Activated naive CD4-positive, alpha-beta T cell treated with anti-CD3 and anti-CD28 coated beads for 36 hours (primary cell): ENCODE measurements around the gene ENAH. TPM values are rescaled to one million over a fixed set of nuclear protein-coding genes. Genes with fewer than 3 reads are reported as not detected.
A peak's percentile ranks its signal among the peaks of the same experiment; 100 is the strongest.
"Not testable (repeated sequence)": the region's sequence is repeated elsewhere in the genome, so short reads cannot be mapped to it uniquely, and the experiment has no call there.

Experiments used
- CTCF ChIA-PET: fragments of 350-600 bp; sonication (Branson Sonifier 250); formaldehyde crosslinking; loops from one replicate; lab custom pipeline; 2021; ENCODE audit warnings: antibody characterized with exemption; lab: Charles Lee
- DNase-seq: peaks from one replicate; pipeline ENCODE4 v3.0.0-alpha.2; 2020
- H3K27ac Mint-ChIP-seq: one replicate; pipeline ENCODE4 v1.8.0; 2021; ENCODE audit warnings: mild to moderate bottlenecking, mixed read lengths
- H3K27me3 Mint-ChIP-seq: one replicate; pipeline ENCODE4 v1.8.0; 2021; ENCODE audit warnings: low read depth, mixed read lengths
- H3K36me3 Mint-ChIP-seq: one replicate; pipeline ENCODE4 v1.8.0; 2021; ENCODE audit warnings: low read depth, mixed read lengths
- H3K4me1 Mint-ChIP-seq: one replicate; pipeline ENCODE4 v1.8.0; 2021; ENCODE audit warnings: low read depth, mixed read lengths
- H3K4me3 Mint-ChIP-seq: one replicate; pipeline ENCODE4 v1.8.0; 2021; ENCODE audit warnings: mild to moderate bottlenecking, moderate library complexity, mixed read lengths
- H3K9me3 Mint-ChIP-seq: one replicate; pipeline ENCODE4 v1.8.0; 2021; ENCODE audit warnings: mixed read lengths
- intact Hi-C: fragments of 100-400 bp; cut with micrococcal nuclease; formaldehyde crosslinking; loops from one replicate; pipeline ENCODE4 v1.15.1; 2023
- total RNA-seq, 2 experiments: library from RNA; stranded (reverse); gene quantifications; one replicate each; pipeline ENCODE4 v1.2.3, GENCODE V29; 2021

Gene ENAH
- total RNA-seq, 2 experiments from 2014 or later, result 0.91 to 2.0 TPM

DNA sequence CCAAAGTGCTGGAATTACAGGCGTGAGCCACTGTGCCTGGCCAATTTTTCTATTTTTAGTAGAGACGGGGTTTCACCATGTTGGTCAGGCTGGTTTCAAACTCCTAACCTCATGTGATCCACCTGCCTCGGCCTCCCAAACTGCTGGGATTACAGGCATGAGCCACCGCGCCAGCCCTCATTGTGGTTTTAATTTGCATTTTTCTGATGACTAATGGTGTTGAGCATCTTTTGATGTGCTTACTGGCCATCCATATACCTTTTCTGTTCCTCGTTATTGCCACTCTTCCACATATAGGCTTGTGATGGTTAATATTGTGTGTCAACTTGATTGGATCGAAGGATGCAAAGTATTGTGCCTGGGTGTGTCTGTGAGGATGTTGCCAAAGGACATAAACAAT, 17.4 kb upstream of the ENAH start:
- CTCF ChIA-PET, result no interaction called here
- Mint-ChIP-seq H3K27ac (no peak overlapping the region), H3K4me1 (no peaks in the 10 kb centered on the region), H3K36me3 (no peaks in the 10 kb centered on the region), H3K27me3 (no peaks in the 10 kb centered on the region), H3K9me3 (no peaks in the 10 kb centered on the region), H3K4me3 (no peak overlapping the region)
- intact Hi-C loops, result no loop called here
- DNase-seq, result no peak

DNA sequence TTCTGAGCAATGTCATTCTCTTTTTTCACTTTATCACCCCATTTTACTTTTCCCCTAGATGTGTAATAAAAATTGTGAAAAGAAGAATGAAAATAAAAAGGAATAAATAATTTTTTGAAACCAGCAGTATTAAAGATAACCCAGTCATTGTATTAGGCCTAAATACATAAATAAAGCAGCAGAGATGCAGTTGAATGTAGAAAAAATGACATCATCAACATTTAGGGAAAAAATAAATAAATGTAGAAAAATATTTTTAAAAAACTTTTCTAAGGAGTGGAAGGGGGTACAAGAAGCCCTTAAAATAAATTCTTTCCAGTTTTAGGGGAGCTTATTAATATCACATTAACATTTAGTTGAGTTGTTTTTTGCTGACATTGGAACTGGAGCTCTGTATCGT, 15.3 kb upstream of the ENAH start:
- H3K4me1 Mint-ChIP-seq, result no peaks in the 10 kb centered on the region

GRCh38 chr1:225667362-225667761, 14.4 kb upstream of the ENAH start:
- Mint-ChIP-seq H3K27me3 (no peaks in the 10 kb centered on the region), H3K27ac (no peak overlapping the region), H3K9me3 (no peaks in the 10 kb centered on the region), H3K4me1 (no peaks in the 10 kb centered on the region), H3K4me3 (no peak overlapping the region), H3K36me3 (no peaks in the 10 kb centered on the region)
- CTCF ChIA-PET, result no interaction called here
- no peak for DNase-seq
- intact Hi-C loops, result no loop called here

More for the DNA sequence above, 15.3 kb upstream of the ENAH start:
- Mint-ChIP-seq H3K27me3 (no peaks in the 10 kb centered on the region), H3K36me3 (no peaks in the 10 kb centered on the region), H3K27ac (no peak overlapping the region), H3K4me3 (no peak overlapping the region), H3K9me3 (no peaks in the 10 kb centered on the region)
- intact Hi-C loops, result no loop called here
- CTCF ChIA-PET, result no interaction called here
- DNase-seq, result no peak

DNA sequence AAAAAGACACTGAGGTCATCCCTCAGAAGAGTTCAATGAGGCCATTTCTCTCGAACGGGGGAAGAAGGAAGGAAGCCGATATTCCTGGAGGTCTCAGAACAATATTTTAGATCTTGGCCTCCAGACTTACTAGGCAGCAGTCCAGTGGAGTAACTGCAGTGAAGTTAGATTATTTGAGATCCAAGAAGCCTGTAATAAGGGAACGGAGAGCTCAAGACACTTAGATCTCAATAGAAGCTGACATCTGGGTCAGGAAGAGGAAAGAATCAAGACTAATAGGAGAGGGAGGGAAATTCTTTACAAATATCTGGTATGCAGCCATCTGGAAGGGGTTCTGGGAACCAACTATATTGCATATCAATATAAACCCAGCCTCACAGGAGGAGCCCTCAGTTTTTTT, 13.6 kb upstream of the ENAH start:
- no peak overlapping the region for H3K27ac Mint-ChIP-seq
- CTCF ChIA-PET, result interaction anchor here (0.7 kb wide), 1 partner anchor 54 kb away, joined by 3 read pairs; no protein-coding TSS in a partner anchor
- no peak for DNase-seq
- H3K4me3 Mint-ChIP-seq, result no peak overlapping the region
- intact Hi-C loops, result no loop called here
- no peaks in the 10 kb centered on the region for H3K4me1 Mint-ChIP-seq
- no peaks in the 10 kb centered on the region for H3K9me3 Mint-ChIP-seq
- no peaks in the 10 kb centered on the region for H3K27me3 Mint-ChIP-seq
- H3K36me3 Mint-ChIP-seq, result no peaks in the 10 kb centered on the region

GRCh38 chr1:225664762-225665161, 11.8 kb upstream of the ENAH start:
- Mint-ChIP-seq H3K27me3 (no peaks in the 10 kb centered on the region), H3K4me1 (no peaks in the 10 kb centered on the region), H3K9me3 (no peaks in the 10 kb centered on the region), H3K4me3 (no peak overlapping the region), H3K27ac (no peak overlapping the region), H3K36me3 (no peaks in the 10 kb centered on the region)
- intact Hi-C loops, result no loop called here
- CTCF ChIA-PET, result interaction anchor here (1.0 kb wide), 1 partner anchor 9 kb away, joined by 3 read pairs; no protein-coding TSS in a partner anchor
- DNase-seq, result no peak

GRCh38 chr1:225662155-225662554, 9.2 kb upstream of the ENAH start:
- intact Hi-C loops, result no loop called here
- no peaks in the 10 kb centered on the region for H3K9me3 Mint-ChIP-seq
- H3K27me3 Mint-ChIP-seq, result no peaks in the 10 kb centered on the region
- CTCF ChIA-PET, result interaction anchor here (0.7 to 0.8 kb wide), 2 partner anchors 13 to 591 kb away, joined by 3 to 4 read pairs; no protein-coding TSS in a partner anchor
- H3K4me3 Mint-ChIP-seq, result no peak overlapping the region
- no peaks in the 10 kb centered on the region for H3K36me3 Mint-ChIP-seq
- H3K4me1 Mint-ChIP-seq, result no peaks in the 10 kb centered on the region
- DNase-seq, result no peak
- no peak overlapping the region for H3K27ac Mint-ChIP-seq

- Mint-ChIP-seq H3K4me1 (no peaks in the 10 kb centered on the region), H3K4me3 (no peak overlapping the region), H3K27me3 (no peaks in the 10 kb centered on the region), H3K9me3 (no peaks in the 10 kb centered on the region), H3K27ac (no peak overlapping the region), H3K36me3 (no peaks in the 10 kb centered on the region)
- intact Hi-C loops, result no loop called here
- CTCF ChIA-PET, result no interaction called here
- DNase-seq, result no peak
Measured at GRCh38 chr1:225660544-225660946, 7.6 kb upstream of the ENAH start.

GRCh38 chr1:225658041-225658440, 5.1 kb upstream of the ENAH start:
- Mint-ChIP-seq H3K27me3 (peaks cover 4% of the 10 kb centered on the region), H3K4me3 (no peak overlapping the region), H3K36me3 (no peaks in the 10 kb centered on the region), H3K4me1 (peaks cover 3% of the 10 kb centered on the region), H3K27ac (no peak overlapping the region), H3K9me3 (no peaks in the 10 kb centered on the region)
- DNase-seq, result no peak
- intact Hi-C loops, result loop anchor here (5.0 kb wide), 1 partner anchor 106 kb away; no protein-coding TSS in a partner anchor
- CTCF ChIA-PET, result interaction anchor here (0.7 kb wide), 1 partner anchor 8 kb away, joined by 3 read pairs; no protein-coding TSS in a partner anchor

DNA sequence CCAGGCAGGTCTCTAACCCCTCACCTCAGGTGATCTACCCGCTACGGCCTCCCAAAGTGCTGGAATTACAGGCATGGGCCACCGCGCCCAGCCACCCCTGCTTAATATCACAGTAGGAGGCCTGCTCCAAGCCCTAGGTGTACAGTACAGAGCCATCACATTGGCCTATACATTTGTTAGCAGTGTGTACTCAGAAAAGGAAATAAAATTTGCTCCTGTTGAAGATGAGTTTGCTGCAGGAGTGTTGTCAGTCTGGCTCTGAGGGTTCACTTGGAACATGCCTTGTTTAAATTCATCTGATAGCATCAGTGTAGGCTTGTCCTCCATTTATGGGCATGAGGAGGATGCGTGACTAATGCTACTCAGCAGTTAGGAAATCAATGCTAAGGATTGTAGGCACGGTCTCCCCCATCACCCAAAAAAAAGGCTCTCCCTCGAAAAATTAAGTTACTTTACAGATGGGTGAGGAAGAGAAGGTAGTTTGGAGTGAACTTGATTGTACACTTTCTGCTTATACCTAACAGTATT, 4.6 kb upstream of the ENAH start:
- DNase-seq, result no peak
- H3K9me3 Mint-ChIP-seq, result no peaks in the 10 kb centered on the region
- intact Hi-C loops, result loop anchor here (5.0 kb wide), 1 partner anchor 105 kb away; no protein-coding TSS in a partner anchor
- peaks cover 4% of the 10 kb centered on the region for H3K27me3 Mint-ChIP-seq
- no peak overlapping the region for H3K27ac Mint-ChIP-seq
- H3K36me3 Mint-ChIP-seq, result no peaks in the 10 kb centered on the region
- CTCF ChIA-PET, result interaction anchor here (0.7 kb wide), 1 partner anchor 8 kb away, joined by 3 read pairs; no protein-coding TSS in a partner anchor
- H3K4me3 Mint-ChIP-seq, result no peak overlapping the region
- H3K4me1 Mint-ChIP-seq, result peaks cover 3% of the 10 kb centered on the region

- intact Hi-C loops, result loop anchor here (5.0 kb wide), 1 partner anchor 104 kb away; no protein-coding TSS in a partner anchor
Measured at GRCh38 chr1:225656259-225656655, 3.3 kb upstream of the ENAH start.

GRCh38 chr1:225655509-225656258, 2.8 kb upstream of the ENAH start:
- Mint-ChIP-seq H3K4me3 (no peak overlapping the region), H3K36me3 (no peaks in the 10 kb centered on the region), H3K9me3 (no peaks in the 10 kb centered on the region), H3K27ac (no peak overlapping the region), H3K27me3 (peaks cover 15% of the 10 kb centered on the region), H3K4me1 (peaks cover 10% of the 10 kb centered on the region)
- intact Hi-C loops, result loop anchor here (2.0 to 5.0 kb wide), 2 partner anchors 103 to 181 kb away; no protein-coding TSS in a partner anchor
- CTCF ChIA-PET, result interaction anchor here (0.6 to 1.7 kb wide), 4 partner anchors 9 to 1945 kb away, joined by 3 to 5 read pairs (median 4); partner anchors contain the start of gene SRP9
- DNase-seq, result peak; percentile 47

More at GRCh38 chr1:225656259-225656655, 3.3 kb upstream of the ENAH start:
- H3K27me3 Mint-ChIP-seq, result peaks cover 15% of the 10 kb centered on the region
- DNase-seq, H3K9me3 Mint-ChIP-seq, H3K4me1 Mint-ChIP-seq, H3K36me3 Mint-ChIP-seq, H3K4me3 Mint-ChIP-seq, H3K27ac Mint-ChIP-seq: not testable (repeated sequence)
- CTCF ChIA-PET, result interaction anchor here (0.8 to 1.7 kb wide), 2 partner anchors 8 to 337 kb away, joined by 3 to 5 read pairs; no protein-coding TSS in a partner anchor

DNA sequence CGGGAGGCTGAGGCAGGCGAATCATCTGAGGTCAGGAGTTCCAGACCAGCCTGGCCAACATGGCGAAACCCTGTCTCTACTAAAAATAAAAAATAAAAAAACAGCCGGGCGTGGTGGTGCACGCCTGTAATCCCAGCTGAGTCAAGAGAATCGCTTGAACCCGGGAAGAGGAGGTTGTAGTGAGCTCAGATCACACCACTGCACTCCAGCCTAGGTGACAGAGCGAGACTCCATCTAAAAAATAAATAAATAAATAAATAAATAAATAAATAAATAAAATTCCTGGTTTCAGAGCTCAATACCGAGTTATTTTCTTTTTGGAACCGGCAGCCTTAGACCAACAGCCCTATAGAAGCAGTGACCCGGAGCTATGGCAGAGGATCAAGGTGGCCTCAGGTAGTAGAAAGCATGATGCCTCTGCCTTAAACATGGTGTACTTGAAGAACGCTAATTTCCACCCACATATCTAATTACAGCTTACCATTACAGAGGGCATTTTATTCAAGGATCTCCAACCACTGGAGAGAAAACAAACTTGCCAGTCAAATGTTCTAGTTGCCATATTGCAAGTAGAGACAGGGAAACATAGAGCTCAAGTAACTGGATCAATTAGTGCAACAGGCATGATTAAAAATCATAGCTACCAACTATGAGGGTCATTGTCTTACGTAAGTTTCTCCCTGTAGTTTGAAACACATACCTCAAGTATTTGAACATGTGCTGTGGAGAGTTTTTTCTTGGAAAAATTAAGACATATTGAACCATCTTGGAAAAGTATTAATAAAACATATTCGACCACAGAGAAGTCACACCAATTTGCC, 2.0 kb upstream of the ENAH start:
- peaks cover 10% of the 10 kb centered on the region for H3K4me1 Mint-ChIP-seq
- H3K27me3 Mint-ChIP-seq, result peaks cover 18% of the 10 kb centered on the region
- H3K27ac Mint-ChIP-seq, result no peak overlapping the region
- DNase-seq, result no peak
- H3K36me3 Mint-ChIP-seq, result no peaks in the 10 kb centered on the region
- H3K4me3 Mint-ChIP-seq, result peak overlapping the region; percentile 70
- intact Hi-C loops, result loop anchor here (2.0 to 5.0 kb wide), 5 partner anchors 103 to 407 kb away; partner anchors contain the start of genes H3-3A, LBR and SRP9
- CTCF ChIA-PET, result interaction anchor here (0.6 to 1.7 kb wide), 5 partner anchors 10 to 1944 kb away, joined by 3 to 5 read pairs (median 4); partner anchors contain the start of gene SRP9
- H3K9me3 Mint-ChIP-seq, result no peaks in the 10 kb centered on the region
